ENCODE measurements around the gene PDZRN4. TPM values are rescaled to one million over a fixed set of nuclear protein-coding genes. Genes with fewer than 3 reads are reported as not detected.

The PDZRN4 gene
- total RNA-seq, 1 donor, result not detected

- DNase-seq (ENCODE audit: low read depth), result no peak
- H3K4me3 ChIP-seq (ENCODE audit: low read depth, low read length), result no peak overlapping the region
- TF ChIP-seq, protein P1, sequence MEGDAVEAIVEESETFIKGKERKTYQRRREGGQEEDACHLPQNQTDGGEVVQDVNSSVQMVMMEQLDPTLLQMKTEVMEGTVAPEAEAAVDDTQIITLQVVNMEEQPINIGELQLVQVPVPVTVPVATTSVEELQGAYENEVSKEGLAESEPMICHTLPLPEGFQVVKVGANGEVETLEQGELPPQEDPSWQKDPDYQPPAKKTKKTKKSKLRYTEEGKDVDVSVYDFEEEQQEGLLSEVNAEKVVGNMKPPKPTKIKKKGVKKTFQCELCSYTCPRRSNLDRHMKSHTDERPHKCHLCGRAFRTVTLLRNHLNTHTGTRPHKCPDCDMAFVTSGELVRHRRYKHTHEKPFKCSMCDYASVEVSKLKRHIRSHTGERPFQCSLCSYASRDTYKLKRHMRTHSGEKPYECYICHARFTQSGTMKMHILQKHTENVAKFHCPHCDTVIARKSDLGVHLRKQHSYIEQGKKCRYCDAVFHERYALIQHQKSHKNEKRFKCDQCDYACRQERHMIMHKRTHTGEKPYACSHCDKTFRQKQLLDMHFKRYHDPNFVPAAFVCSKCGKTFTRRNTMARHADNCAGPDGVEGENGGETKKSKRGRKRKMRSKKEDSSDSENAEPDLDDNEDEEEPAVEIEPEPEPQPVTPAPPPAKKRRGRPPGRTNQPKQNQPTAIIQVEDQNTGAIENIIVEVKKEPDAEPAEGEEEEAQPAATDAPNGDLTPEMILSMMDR (IDR thresholded peaks at IDR 0.05; ENCODE audit: insufficient read depth, low read depth, low read length), result no peak
Measured at GRCh38 chr12:41527534-41528116, 339.5 kb downstream of the PDZRN4 start.

GRCh38 chr12:41528874-41529273, 340.8 kb downstream of the PDZRN4 start:
- TF ChIP-seq, protein P1 (IDR thresholded peaks at IDR 0.05; ENCODE audit: insufficient read depth, low read depth, low read length), result no peak
- H3K4me3 ChIP-seq (ENCODE audit: low read depth, low read length), result no peak overlapping the region
- DNase-seq (ENCODE audit: low read depth), result no peak

GRCh38 chr12:41530441-41530840, 342.3 kb downstream of the PDZRN4 start:
- no peak for DNase-seq (ENCODE audit: low read depth)
- TF ChIP-seq, protein P1 (IDR thresholded peaks at IDR 0.05; ENCODE audit: insufficient read depth, low read depth, low read length), result no peak
- H3K4me3 ChIP-seq (ENCODE audit: low read depth, low read length), result no peak overlapping the region

DNA sequence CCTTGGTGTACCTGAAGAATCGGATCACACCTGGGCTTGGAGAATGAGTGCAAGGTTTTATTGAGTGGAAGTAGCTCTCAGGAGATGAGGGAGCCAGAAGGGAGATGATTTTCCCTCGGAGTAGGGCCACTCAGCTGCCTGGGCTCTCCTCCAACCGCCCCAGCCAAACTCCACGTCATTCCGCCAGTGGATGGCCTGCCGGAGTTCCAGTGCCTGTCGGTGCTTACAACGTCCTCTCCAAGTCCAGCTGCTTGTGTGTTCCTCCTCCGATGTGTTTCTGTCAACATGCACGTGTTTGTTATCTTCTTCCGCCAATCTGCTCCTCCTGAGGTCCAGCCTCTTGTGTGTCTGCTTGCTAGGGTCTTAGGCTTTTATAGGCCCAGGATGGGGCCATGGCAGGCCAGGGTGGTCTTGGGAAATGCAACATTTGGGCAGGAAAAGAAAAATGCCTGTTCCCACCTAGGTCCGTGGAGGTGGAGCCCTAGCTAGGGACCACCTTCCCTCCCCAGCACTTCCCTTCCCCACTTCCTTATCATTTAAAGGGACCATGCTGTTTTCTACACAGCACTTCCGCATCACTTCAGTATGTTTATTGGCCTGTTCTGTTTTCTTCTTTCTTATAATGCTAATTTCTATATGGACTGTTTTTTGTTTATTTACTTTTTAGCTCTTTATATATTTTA, 343.2 kb downstream of the PDZRN4 start:
- no peak overlapping the region for H3K4me3 ChIP-seq (ENCODE audit: low read depth, low read length)
- no peak for DNase-seq (ENCODE audit: low read depth)

GRCh38 chr12:41532072-41532471, 344.0 kb downstream of the PDZRN4 start:
- TF ChIP-seq, protein P1 (IDR thresholded peaks at IDR 0.05; ENCODE audit: insufficient read depth, low read depth, low read length), result no peak
- DNase-seq (ENCODE audit: low read depth), result no peak
- no peak overlapping the region for H3K4me3 ChIP-seq (ENCODE audit: low read depth, low read length)

More for the DNA sequence above, 343.2 kb downstream of the PDZRN4 start:
- TF ChIP-seq, protein P1 (IDR thresholded peaks at IDR 0.05; ENCODE audit: insufficient read depth, low read depth, low read length), result no peak

- DNase-seq (ENCODE audit: low read depth), result no peak
- H3K4me3 ChIP-seq (ENCODE audit: low read depth, low read length), result no peak overlapping the region
- TF ChIP-seq, protein P1 (IDR thresholded peaks at IDR 0.05; ENCODE audit: insufficient read depth, low read depth, low read length), result no peak
Measured at GRCh38 chr12:41536813-41537490, 348.8 kb downstream of the PDZRN4 start.

Measured in fibroblast of villous mesenchyme (primary cell).